HG02571 (cell line): ENCODE data around the gene JUNB.

ENCODE experiments used
- ATAC-seq: cut with Tn5 transposase; IDR thresholded peaks from one replicate; pipeline ENCODE4 v1.9.1; 2021; ENCODE audit warnings: mild to moderate bottlenecking, moderate library complexity; ENCODE audit not compliant: unreplicated experiment

JUNB gene

DNA sequence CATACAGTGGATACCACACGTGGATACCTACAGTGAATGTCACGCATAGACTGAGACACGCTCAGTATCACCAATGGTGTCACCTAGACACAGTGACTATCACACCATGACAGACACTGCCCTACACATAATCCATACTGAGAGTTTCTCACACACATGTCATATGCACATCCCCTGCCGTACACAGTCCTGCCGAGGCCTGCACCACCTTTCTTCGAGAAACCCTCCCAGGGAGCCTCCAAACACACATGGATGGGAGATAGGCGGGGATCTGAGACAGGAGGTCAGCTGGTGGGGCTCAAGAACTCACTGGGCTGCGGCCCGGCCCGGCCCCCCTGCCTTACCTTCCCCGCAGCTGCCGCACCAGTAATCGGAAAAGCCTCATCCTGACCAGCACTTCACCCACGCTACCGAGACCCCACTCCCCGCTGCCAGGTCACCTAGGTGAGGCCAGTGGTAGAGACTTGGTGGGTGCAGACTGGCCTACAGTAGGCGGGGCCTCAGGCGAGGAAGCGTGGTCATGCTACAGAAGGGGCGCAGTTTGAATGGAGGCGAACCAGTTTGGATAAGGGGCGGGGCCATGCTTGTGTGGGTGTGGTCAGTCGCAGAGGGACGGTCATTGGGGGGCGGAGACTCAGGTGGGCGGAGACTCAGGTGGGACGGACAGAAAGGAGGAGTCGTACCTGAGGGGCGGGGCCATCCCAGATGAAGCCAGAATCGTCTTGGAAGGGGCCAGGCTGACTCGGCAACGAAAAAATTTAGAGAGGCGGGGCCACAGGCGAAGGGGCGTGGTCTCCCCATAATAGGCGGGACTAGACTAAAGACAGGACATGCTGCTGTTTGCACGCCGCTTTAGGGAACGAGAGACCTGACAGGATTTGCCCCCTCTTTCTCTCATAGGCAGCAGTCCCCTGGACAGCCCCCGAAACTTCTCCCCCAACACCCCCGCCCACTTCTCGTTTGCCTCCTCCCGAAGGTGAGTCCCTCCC lies 49.1 kb downstream of the JUNB start:
- ATAC-seq: no peak

- no peak for ATAC-seq
Measured at GRCh38 chr19:12841094-12841493, 49.8 kb downstream of the JUNB start.

GRCh38 chr19:12842511-12842910 lies 51.2 kb downstream of the JUNB start:
- no peak for ATAC-seq
